IPS DF 4.7 (cell line): ENCODE results near the gene SSX4B.
"Not testable (repeated sequence)": the region's sequence is repeated elsewhere in the genome, so short reads cannot be mapped to it uniquely, and the experiment has no call there.

Experiments
- DNase-seq: peaks from one replicate; pipeline ENCODE4 v3.0.0-alpha.2; 2013; ENCODE audit warnings: low spot score; ENCODE audit errors: extremely low read depth

SSX4B gene, protein sequence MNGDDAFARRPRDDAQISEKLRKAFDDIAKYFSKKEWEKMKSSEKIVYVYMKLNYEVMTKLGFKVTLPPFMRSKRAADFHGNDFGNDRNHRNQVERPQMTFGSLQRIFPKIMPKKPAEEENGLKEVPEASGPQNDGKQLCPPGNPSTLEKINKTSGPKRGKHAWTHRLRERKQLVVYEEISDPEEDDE

DNA sequence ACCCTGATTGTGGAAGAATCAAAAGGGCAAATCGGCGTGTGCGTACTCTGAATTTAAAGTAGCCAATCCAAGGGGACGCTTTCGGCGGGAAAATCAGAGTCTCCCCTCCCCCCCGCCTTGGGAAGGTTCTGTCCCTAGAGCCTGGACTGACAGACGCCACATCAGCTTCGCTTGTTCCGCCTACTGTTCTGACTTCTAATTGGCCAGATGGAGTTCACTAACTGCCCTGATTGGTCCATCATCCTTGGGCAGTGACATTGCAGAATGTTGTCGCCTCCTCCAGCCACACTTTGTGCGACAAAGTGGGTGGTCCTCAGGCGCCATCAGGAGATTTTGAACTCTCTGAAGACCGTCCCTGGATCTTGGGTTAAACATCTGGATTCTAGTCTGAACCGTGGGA is at the start of gene SSX4B:
TSS of gene SSX4B (minus strand) at position 101 of the 400 bp plus-strand sequence. CDS start 588 bp downstream, outside the sequence.
- DNase-seq, result not testable (repeated sequence)

DNA sequence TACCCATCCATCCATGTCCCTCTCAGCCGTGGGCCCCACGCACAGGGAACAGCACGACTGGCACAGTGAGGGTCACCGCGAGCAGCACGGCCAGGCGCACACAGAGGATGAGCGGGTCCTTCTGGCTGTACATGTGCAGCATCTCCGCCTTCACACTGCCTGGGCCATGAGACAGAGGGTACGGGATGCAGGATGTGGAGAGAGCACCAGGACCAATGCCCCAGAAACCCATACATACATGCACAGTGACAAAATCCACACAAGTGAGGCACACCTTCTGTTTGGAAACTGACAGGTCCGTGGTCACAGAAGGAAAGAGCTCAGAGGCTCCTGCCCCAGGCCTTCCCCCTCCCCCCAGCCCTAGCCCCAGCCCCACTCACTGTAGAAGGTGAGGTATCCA is 48.8 kb upstream of the SSX4B start:
- no peak for DNase-seq

DNA sequence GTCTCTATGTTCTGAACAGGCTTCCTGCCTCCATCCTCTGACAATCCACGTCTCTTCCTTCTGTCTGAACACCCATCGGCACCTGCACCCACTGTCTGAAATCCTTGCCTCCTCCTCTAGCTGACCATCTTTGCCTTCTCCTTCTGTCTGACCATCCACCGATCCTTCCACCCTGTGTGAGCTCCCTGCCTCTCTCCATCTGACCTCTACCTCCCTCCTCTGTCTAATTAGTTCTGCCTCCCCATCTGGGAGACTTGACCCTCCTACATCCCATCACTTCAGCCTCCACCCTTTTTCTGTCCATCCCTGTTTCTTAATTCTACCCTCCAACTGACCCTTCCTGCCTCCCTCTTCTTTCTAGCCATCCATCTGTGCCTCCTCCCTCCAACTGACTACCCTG is 48.3 kb upstream of the SSX4B start:
- DNase-seq, result no peak

DNA sequence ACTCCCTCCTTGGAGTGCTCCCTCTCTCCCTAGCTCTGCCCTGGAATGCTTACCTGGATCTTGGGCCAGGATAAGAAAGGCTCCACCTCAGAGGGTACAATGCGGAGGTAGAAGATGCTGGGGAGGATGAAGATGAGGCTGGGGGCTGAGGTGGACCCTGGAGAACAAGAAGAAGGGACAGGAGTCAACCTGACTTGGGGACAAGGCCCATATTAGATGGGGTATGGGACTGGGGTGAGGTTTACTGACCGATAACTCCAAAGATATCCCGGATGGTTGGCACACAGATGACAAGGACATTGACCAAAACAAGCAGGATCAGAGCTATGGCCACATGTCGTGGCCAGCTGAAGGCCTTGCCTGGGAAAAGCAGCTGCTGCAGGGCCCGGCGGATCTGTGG is 47.7 kb upstream of the SSX4B start:
- DNase-seq, result no peak

DNA sequence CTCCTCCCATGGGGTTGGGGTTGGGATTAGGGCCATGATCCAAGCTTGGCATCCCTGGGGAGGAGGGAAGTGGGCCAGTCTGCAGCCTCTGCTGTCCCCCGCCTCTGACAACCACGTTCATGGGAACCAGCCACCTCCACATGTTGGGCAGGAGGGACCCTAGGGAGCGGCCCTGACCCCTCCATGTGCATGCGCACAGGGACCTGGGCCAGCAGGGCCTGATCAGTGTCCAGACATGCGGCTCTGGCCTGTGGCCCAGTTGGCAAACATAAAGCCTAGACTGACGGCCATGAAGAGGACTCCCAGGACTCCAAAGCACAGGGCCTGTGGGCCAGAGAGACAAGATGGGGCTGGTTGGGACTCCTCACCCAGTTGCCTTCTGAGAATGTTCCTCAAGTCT is 47.0 kb upstream of the SSX4B start:
- DNase-seq, result no peak

DNA sequence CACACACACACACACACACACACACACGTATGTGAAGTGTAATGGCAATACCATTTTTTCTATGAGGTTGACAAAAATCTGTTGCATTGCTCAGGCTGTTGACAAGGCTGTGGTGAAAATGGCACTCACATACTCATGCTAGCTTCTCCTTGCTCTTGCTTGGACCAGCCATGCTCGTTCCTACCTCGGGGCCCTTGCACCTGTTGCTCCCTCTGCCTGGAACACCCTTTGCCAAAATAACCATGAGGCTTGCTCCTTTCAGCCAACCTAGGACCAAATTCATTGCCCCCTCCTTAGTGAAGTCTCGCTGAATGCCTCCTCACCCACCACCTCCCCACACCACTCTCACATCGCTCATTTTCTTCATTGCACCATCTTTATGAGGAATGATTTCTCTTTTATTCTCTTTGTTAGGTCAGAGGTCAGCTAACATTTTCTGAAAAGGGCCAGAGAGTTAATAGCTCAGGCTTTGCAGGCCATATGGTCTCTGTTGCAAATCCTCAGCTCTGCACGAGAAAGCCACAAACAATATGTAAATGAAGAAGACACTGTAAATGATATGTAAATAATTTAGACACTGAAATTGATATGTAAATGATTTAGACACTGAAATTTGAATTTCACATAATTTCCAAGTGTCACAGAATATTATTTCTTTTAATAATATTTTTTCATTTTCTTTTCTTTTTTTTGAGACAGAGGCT is 45.0 kb upstream of the SSX4B start:
- DNase-seq, result no peak

DNA sequence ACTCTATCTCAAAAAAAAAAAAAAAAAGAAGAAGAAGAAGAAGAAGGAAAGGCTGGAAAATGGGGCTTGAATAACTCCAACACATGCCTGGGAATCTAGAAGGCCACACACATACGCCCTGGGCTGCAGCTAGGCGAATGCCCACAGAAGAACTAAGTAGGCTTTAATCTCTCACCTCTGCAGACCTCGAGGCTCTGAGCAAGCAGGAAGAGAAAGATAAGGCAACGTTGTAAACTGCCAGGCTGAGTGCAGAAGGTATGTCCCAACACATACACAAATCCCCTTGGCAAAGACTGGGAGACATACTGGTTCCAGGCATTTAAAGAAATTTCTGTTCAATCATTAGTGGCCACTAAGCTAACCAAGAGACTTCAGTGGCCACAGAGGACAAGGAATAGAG is 39.9 kb upstream of the SSX4B start:
- DNase-seq, result no peak

DNA sequence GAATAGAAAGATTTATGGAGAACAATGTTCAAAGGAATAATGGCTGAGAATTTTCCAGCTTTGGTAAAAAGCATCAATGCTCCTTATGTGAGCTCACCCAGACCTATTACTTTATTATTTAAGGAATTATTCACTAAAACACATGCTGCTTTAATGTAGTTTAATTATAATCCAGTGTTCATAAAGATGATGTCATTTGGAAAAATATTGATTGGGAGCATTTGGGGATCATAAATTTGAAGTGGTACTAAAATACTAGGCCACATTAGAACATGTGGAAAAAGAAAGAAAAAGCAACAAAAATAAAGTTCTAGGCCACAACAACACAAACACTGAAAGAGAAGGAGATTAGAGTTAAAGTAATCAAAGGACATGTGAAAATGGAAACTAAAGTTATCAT is 38.3 kb upstream of the SSX4B start:
- DNase-seq, result no peak

DNA sequence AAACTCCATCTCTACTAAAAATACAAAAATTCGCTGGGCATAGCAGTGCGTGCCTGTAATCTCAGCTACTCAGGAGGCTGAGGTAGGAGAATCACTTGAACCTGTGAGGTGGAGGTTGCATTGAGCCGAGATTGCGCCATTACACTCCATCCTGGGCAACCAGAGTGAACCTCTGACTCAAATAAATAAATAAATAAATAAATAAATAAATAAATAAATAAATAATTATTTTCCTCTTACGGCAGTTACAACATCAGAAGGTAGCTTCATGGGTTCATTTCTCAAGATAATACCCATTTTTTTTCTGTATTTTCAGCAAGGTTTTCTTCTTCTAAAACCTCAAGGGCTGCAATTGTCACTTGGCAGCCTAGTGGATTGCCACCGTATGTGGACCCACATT is 35.4 kb upstream of the SSX4B start:
- not testable (repeated sequence) for DNase-seq

DNA sequence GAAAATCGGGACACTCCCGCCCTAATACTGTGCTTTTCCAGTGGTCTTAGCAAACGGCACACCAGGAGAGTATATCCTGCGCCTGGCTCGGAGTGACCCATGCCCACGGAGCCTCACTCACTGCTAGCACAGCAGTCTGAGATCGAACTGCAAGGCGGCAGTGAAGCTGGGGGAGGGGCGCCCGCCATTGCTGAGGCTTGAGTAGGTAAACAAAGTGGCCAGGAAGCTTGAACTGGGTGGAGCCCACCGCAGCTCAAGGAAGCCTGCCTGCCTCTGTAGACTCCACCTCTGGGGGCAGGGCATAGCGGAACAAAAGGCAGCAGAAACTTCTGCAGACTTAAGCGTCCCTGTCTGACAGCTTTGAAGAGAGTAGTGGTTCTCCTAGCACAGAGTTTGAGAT is 22.0 kb upstream of the SSX4B start:
- not testable (repeated sequence) for DNase-seq

DNA sequence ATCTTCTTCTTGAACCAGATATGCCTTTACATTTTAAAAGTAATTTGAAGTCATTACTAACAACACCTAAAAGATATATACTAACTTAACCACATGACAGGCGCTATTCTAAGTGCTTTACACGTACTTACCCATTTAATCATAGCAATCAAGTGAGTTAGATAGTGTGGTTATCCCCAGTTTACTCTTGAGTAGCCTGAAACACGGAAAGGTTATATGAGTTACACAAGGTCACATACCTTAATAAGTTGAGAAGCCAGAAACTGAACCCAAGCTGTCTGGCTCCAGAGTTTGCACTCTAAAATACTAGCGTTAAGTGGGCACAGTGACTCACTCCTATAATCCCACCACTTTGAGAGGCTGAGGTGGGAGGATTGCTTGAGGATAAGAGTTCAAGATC is 18.4 kb upstream of the SSX4B start:
- not testable (repeated sequence) for DNase-seq

DNA sequence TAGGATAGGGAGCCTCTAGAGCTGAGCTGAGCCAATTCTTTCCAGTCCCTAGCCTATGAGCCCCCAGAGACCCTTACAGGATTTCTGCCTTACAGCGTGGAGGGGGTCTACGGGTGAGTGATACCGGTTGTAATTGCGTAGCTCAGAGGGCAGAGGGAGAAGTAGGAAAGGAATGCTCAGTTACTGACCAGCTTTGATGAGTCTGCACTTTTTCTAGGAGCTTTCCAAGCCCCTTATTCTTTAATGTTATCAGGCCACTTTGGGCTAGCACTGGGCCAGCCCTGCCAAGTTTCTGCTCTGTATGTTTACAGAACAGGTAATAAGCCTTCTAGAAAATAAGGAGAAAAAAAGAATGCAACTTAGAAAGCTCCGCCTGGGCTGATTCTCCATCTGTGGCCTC is 17.8 kb upstream of the SSX4B start:
- DNase-seq, result not testable (repeated sequence)

DNA sequence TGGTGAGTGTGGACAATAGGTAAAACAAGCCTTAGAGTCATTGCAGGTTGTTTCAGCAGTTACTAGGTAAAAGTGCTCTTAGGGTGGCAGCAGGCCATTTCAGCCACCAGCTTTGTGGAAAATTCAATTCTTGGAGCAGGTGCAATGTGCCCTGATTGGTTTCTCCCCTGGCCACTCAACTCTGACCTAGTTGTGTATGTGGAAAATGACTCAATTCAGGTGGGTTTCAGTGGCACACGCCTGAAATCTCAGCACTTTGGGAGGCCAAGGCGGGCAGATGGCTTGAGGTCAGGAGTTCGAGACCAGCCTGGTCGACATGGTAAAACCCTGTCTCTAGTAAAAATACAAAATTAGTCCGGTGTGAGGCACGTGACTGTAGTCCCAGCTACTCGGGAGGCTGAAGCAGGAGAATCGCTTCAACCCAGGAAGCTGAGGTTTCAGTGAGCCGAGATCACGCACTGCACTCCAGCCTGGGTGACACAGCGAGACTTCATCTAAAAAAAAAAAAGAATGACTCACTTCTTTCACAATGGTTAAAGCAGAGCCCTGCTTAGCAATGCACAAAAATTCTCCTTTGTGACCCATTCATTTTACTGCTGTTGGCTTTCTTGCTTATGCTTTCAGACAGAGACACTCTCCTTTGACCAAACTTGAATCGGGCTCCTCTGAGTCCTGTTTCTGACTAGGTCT is 15.4 kb upstream of the SSX4B start:
- DNase-seq, result not testable (repeated sequence)

DNA sequence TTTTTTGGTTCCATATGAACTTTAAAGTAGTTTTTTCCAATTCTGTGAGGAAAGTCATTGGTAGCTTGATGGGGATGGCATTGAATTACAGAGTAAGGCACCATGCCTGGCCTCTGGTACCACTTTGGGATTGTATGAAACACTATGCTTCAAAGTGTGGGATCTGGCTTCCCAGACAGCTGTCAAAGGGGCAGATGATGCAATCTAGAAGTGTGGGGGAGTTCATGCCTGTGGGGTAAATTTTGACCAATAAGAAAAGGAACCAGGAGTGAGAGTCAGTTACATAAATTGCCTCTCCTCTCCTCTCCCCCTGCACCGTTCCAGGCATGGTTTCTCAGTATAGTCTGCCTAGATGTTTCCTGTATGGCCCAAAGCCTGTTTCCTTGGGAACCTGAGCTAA is 13.9 kb downstream of the SSX4B start:
- DNase-seq, result not testable (repeated sequence)

DNA sequence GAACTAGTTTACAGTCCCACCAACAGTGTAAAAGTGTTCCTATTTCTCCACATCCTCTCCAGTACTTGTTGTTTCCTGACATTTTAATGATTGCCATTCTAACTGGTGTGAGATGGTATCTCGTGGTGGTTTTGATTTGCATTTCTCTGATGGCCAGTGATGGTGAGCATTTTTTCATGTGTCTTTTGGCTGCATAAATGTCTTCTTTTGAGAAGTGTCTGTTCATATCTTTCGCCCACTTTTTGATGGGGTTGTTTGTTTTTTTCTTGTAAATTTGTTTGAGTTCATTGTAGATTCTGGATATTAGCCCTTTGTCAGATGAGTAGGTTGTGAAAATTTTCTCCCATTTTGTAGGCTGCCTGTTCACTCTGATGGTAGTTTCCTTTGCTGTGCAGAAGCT is 14.8 kb downstream of the SSX4B start:
- not testable (repeated sequence) for DNase-seq

DNA sequence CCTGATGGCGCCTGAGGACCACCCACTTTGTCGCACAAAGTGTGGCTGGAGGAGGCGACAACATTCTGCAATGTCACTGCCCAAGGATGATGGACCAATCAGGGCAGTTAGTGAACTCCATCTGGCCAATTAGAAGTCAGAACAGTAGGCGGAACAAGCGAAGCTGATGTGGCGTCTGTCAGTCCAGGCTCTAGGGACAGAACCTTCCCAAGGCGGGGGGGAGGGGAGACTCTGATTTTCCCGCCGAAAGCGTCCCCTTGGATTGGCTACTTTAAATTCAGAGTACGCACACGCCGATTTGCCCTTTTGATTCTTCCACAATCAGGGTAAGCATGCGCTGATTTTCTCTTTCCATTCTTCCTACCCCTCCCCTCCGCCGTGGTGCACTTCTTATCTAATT is 28.5 kb downstream of the SSX4B start, which contains the start of gene SSX4:
TSS of gene SSX4 (plus strand) at position 301 of the 400 bp plus-strand sequence. CDS start 515 bp downstream, outside the sequence.
- DNase-seq, result not testable (repeated sequence)

DNA sequence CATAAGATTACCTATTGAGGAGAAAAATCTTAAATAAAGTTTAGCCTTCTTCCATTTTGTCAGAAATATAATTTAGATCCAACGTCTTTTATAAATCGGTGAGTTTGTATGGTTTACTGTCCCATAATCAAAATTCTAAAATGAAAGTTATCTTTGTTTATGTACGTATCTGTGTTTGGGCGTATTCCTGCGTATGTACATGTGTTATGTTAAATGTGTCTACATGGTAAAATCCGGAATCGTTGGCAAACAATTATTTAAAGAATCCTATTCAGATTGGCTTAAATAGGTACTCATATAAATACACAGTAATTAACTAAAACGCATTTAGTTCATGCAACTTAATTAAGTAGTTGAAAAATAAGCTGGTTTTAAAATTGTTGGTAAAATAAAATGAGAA is 41.4 kb downstream of the SSX4B start:
- DNase-seq, result not testable (repeated sequence)

DNA sequence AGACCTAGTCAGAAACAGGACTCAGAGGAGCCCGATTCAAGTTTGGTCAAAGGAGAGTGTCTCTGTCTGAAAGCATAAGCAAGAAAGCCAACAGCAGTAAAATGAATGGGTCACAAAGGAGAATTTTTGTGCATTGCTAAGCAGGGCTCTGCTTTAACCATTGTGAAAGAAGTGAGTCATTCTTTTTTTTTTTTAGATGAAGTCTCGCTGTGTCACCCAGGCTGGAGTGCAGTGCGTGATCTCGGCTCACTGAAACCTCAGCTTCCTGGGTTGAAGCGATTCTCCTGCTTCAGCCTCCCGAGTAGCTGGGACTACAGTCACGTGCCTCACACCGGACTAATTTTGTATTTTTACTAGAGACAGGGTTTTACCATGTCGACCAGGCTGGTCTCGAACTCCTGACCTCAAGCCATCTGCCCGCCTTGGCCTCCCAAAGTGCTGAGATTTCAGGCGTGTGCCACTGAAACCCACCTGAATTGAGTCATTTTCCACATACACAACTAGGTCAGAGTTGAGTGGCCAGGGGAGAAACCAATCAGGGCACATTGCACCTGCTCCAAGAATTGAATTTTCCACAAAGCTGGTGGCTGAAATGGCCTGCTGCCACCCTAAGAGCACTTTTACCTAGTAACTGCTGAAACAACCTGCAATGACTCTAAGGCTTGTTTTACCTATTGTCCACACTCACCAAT is 43.9 kb downstream of the SSX4B start:
- not testable (repeated sequence) for DNase-seq

DNA sequence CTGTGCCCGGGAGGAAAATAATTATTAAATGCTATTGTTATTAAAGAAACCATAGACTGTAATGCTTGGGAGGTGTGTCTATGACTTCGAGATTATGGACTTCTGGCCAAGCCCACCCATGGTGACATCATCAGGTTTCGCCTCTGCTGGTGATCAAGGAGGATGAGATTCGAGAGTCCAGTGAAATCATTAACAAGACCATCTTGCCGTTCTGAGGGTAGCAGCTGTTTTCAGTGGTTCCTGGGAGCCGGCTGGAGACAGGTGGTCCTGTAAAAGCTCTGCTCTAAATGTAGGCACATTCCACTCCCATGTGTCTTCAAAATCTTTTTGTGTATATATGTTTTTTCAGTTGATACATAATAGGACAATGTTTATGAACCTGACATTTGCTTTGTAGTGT is 52.5 kb downstream of the SSX4B start:
- DNase-seq, result not testable (repeated sequence)

DNA sequence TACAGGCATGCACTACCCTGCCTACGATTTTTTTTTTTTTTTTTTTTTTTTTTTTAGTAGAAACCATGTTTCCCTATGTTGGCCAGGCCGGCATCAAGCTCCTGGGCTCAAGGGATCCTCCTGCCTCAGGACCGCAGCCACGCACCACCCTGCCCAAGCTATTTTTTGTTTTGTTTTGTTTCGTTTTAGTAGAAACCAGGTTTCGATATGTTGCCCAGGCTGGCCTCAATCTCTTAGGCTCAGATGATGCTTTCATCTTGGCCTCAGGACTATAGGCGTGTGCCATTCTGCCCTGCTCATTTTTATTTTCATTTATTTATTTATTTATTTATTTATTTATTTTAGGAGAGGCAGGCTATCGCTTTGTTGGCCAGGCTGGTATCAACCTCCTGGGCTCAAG is 54.1 kb downstream of the SSX4B start:
- no peak for DNase-seq

DNA sequence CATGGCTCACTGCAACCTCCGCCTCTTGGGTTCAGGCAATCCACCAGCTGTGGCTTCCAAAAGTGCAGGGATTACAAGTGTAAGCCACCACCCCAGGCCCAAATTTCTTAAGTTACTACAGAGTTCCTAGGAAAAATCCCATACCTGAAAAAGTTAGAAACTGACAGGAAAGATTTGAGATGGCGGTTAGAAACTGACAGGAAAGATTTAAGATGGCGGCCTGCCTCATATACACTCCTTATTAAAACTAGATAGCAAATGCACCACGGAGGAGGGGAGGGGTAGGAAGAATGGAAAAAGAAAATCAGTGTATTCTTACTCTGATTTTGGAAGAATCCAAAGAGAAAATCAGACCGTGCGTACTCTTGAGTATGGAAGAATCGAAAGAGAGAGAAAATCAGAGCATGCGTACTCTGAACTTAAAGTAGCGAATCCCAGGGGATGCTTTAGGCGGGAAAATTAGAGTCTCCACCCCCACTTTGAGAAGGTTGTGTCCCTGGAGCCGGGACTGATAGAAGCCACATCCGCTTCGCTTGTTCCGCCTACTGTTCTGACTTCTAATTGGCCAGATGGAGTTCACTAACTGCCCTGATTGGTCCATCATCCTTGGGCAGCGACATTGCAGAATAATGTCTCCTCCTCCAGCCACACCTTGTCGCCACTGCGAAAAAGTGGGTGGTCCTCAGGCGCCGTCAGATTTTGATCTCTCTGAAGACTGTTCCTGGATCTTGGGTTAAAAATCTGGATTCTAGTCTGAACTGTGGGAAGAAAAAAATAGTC is 55.3 kb downstream of the SSX4B start, which contains the start of gene SSX3:
TSS of gene SSX3 (minus strand) at position 389 of the 780 bp plus-strand sequence. CDS start 1,454 bp downstream, outside the sequence.
- not testable (repeated sequence) for DNase-seq
